Panc1 (cell line): ENCODE data around the gene NCAM1. TPM values are rescaled to one million over a fixed set of nuclear protein-coding genes. Genes with fewer than 3 reads are reported as not detected.

Experiments used
- ATAC-seq: fragments of 200-7000 bp; cut with Tn5 transposase; 2 replicates; pipeline ENCODE4 v1.9.1; 2020; ENCODE audit warnings: mild to moderate bottlenecking, moderate library complexity
- BruUV-seq: library from RNA; stranded (reverse); fragments of 400-500 nt; replicated peaks from 2 replicates; lab custom pipeline; 2021; lab: Mats Ljungman, UMichigan
- CTCF ChIA-PET: fragments of 300-600 bp; sonication (Branson Sonifier 250); formaldehyde crosslinking; loops from one replicate; lab custom pipeline; 2022; ENCODE audit warnings: antibody characterized with exemption; lab: Charles Lee
- POLR2A ChIA-PET: fragments of 300-600 bp; sonication (Branson Sonifier 250); formaldehyde crosslinking; loops from one replicate; lab custom pipeline; 2022; ENCODE audit warnings: antibody characterized with exemption; lab: Charles Lee
- DNase-seq: peaks from one replicate; pipeline ENCODE4 v3.0.0-alpha.2; 2010; ENCODE audit warnings: low read depth, low spot score
- H3K27ac ChIP-seq: 2 replicates; pipeline ENCODE4 v1.5.1; 2011; ENCODE audit warnings: mild to moderate bottlenecking, low read length, inconsistent platforms
- H3K27me3 ChIP-seq: fragments of 200-500 bp; sonication (Bioruptor generic); 2 replicates; pipeline ENCODE4 v1.6.0; 2014; ENCODE audit warnings: low read length, inconsistent platforms; ENCODE audit not compliant: control insufficient read depth, insufficient read depth
- H3K36me3 ChIP-seq: fragments of 200-500 bp; sonication (Bioruptor generic); 2 replicates; pipeline ENCODE4 v1.5.1; 2014; ENCODE audit warnings: inconsistent platforms, mild to moderate bottlenecking, low read length, moderate library complexity; ENCODE audit not compliant: control insufficient read depth, insufficient read depth
- H3K4me1 ChIP-seq: 2 replicates; pipeline ENCODE4 v1.5.1; 2011; ENCODE audit warnings: inconsistent platforms, mild to moderate bottlenecking, low read length, moderate library complexity; ENCODE audit not compliant: control insufficient read depth, insufficient read depth
- H3K4me3 ChIP-seq, 2 experiments: 2 replicates each; pipeline ENCODE4 v1.5.1; 2011 to 2012; ENCODE audit warnings: low read depth in 2 of 2, low read length in 2 of 2, mild to moderate bottlenecking in 2 of 2, inconsistent platforms in 1 of 2, moderate library complexity in 1 of 2
- H3K9me3 ChIP-seq: fragments of 200-500 bp; sonication (Bioruptor generic); 2 replicates; pipeline ENCODE4 v1.5.1; 2014; ENCODE audit warnings: low read depth, mild to moderate bottlenecking, inconsistent platforms, low read length, moderate library complexity; ENCODE audit not compliant: control insufficient read depth, insufficient read depth
- CTCF ChIP-seq: fragments of 450-650 bp; IDR thresholded peaks from 2 replicates; pipeline ENCODE4 v1.5.1; 2017; ENCODE audit warnings: mild to moderate bottlenecking
- REST ChIP-seq, 2 experiments: IDR thresholded peaks; 2 replicates each; pipeline ENCODE4 v1.6.1; 2011 to 2012; ENCODE audit warnings: low read depth in 2 of 2, control low read depth in 1 of 2, low read length in 1 of 2, mild to moderate bottlenecking in 1 of 2, moderate library complexity in 1 of 2; ENCODE audit not compliant: insufficient read depth in 1 of 2
- SIN3A ChIP-seq: IDR thresholded peaks from 2 replicates; pipeline ENCODE4 v1.6.1; 2012; ENCODE audit warnings: low read depth, mild to moderate bottlenecking, low read length, moderate library complexity, borderline replicate concordance; ENCODE audit not compliant: insufficient read depth
- TCF7L2 ChIP-seq: IDR thresholded peaks from 2 replicates; pipeline ENCODE4 v1.6.1; 2011; ENCODE audit warnings: mild to moderate bottlenecking, low read depth, low read length, inconsistent platforms
- in situ Hi-C: cut with HindIII; loops from 2 replicates; pipeline ENCODE4 v1.10.0; 2016; ENCODE audit warnings: low sequenced_read_pairs, low pct_unique_long_range_greater_than_20kb
- intact Hi-C: fragments of 100-400 bp; cut with micrococcal nuclease; formaldehyde crosslinking; loops from one replicate; pipeline ENCODE4 v1.10.0; 2022; ENCODE audit not compliant: unreplicated experiment
- total RNA-seq: library from RNA; stranded (reverse); gene quantifications from one replicate; pipeline ENCODE4 v1.2.1, GENCODE V29; 2021; ENCODE audit not compliant: unreplicated experiment

Gene NCAM1
- total RNA-seq, 1 experiment from 2014 or later: 0.18 TPM

- H3K9me3 ChIP-seq: no peaks in the 10 kb centered on the region
- ChIA-PET CTCF (no interaction called here), POLR2A (no interaction called here)
- ATAC-seq (no peak), DNase-seq (no peak)
- in situ Hi-C loops: no loop called here
- intact Hi-C loops: no loop called here
- H3K27me3 ChIP-seq: peaks cover 5% of the 10 kb centered on the region; the same call in 1 of the 2 replicates
- TF ChIP-seq CTCF (no peak), REST (IDR thresholded peaks at IDR 0.05; ENCODE audit: insufficient read depth in 1 of 2, low read depth in 2 of 2, low read length in 1 of 2) (peak in 1 of 2 experiments; percentile 63; a peak in 2 of 4 replicates)
- no peaks in the 10 kb centered on the region for H3K36me3 ChIP-seq
- H3K27ac ChIP-seq: no peak overlapping the region
- no peaks in the 10 kb centered on the region for H3K4me1 ChIP-seq
- BruUV-seq: no TSS peak
- H3K4me3 ChIP-seq: no peak overlapping the region
Measured at GRCh38 chr11:113152500-113152899, 191.3 kb downstream of the NCAM1 start.

- Histone ChIP-seq H3K27ac (no peak overlapping the region), H3K36me3 (no peaks in the 10 kb centered on the region), H3K9me3 (no peaks in the 10 kb centered on the region), H3K4me1 (no peaks in the 10 kb centered on the region), H3K4me3 (no peak overlapping the region), H3K27me3 (peaks cover 5% of the 10 kb centered on the region)
- intact Hi-C loops: no loop called here
- CTCF ChIA-PET: no interaction called here
- no peak for ATAC-seq
- in situ Hi-C loops: no loop called here
- TF ChIP-seq SIN3A (no peak), TCF7L2 (no peak), CTCF (no peak)
- BruUV-seq: no TSS peak
- POLR2A ChIA-PET: no interaction called here
- no peak for DNase-seq
Measured at GRCh38 chr11:113153847-113154246, 192.6 kb downstream of the NCAM1 start.
